Right atrium auricular region (tissue), 2 donors: ENCODE results near the gene CPT1B. TPM values are rescaled to one million over a fixed set of nuclear protein-coding genes. Genes with fewer than 3 reads are reported as not detected.

Experiments
- DNase-seq: peaks from one replicate; pipeline ENCODE4 v3.0.0-alpha.2; 2019; ENCODE audit warnings: low spot score
- H3K27ac ChIP-seq, 2 donors: fragments of 200-600 bp; sonication (generic); 1 replicate in 1 of 2; 2 replicates in 1 of 2; pipeline ENCODE4 v1.5.1; 2016 to 2019
- H3K27me3 ChIP-seq, 2 donors: fragments of 200-600 bp; sonication (generic); one replicate each; pipeline versions ENCODE4 v1.5.1 to v1.6.0; 2017 to 2019
- H3K36me3 ChIP-seq: fragments of 200-600 bp; sonication (generic); one replicate; pipeline ENCODE4 v1.5.1; 2016
- H3K4me1 ChIP-seq, 2 donors: fragments of 200-600 bp; sonication (generic); one replicate each; pipeline versions ENCODE4 v1.5.1 to v1.6.0; 2017 to 2019
- H3K4me3 ChIP-seq, 2 donors: fragments of 200-600 bp; sonication (generic); 1 replicate in 1 of 2; 2 replicates in 1 of 2; pipeline ENCODE4 v1.5.1; 2017 to 2019; ENCODE audit warnings: mild to moderate bottlenecking in 1 of 2, moderate library complexity in 1 of 2
- H3K9me3 ChIP-seq, 2 donors: fragments of 200-600 bp; sonication (generic); one replicate each; pipeline ENCODE4 v1.5.1; 2019
- total RNA-seq, 2 donors: library from RNA; depleted of rRNA; stranded (reverse); fragments of >200 nt; gene quantifications; one replicate each; pipeline ENCODE4 v1.1.0, GENCODE V29; 2016
- TF ChIP-seq, protein P1 (sequence below), 2 donors: fragments of 200-600 bp; sonication (generic); IDR thresholded peaks; one replicate each; pipeline ENCODE4 v1.5.1; 2019; ENCODE audit warnings: antibody characterized with exemption in 2 of 2

The CPT1B gene
- total RNA-seq, 2 donors from 2014 or later = 184 to 281 TPM

DNA sequence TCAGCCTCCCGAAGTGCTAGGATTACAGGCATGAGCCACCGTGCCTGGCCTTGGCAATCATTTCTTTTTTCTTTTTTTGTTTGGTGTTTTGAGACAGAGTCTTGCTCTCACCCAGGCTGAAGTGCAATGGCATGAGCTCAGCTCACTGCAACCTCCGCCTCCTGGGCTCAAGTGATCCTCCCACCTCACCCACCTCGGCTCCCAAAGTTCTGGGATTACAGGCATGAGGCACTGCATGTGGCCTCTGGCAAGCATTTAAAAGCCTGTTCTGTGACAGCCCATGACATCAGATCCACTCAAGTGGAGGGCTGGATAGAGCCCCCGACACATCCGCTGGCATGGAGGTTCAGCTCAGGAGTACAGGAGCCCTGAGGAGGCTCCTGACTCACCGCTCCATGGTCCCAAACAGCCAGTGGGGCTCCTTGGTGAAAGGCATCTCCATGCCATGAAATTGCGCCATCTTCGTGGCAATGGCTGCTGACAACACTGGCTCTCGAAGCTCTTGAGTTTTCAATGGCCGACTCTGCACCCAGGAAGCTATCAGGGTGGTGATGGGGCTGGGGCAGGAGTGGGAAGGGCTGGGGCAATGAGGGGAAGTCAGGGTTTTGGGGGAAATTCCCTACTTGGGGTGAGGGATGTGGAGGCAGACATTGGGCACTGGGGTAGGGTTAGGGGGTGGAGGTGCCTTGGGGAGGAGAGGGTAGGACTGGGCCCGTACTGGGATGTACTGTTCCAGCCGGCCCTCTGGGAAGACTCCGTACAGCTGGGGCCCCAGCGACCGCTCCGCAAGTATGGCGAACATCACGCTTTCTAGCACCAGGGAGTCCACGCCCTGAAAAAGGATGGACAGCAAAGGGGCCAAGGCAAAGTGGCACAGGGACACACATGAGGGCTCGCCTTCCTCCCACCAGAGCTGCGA lies 3.1 kb upstream of the CPT1B start:
- Histone ChIP-seq H3K4me1 (peaks cover 0 to 48% of the 10 kb centered on the region in 2 donors), H3K27ac (peak overlapping the region; percentile 96 to 98), H3K27me3 (no peaks in the 10 kb centered on the region), H3K36me3 (peaks cover 3% of the 10 kb centered on the region), H3K4me3 (peak overlapping the region; percentile 69 to 85), H3K9me3 (no peaks in the 10 kb centered on the region)
- TF ChIP-seq, protein P1, sequence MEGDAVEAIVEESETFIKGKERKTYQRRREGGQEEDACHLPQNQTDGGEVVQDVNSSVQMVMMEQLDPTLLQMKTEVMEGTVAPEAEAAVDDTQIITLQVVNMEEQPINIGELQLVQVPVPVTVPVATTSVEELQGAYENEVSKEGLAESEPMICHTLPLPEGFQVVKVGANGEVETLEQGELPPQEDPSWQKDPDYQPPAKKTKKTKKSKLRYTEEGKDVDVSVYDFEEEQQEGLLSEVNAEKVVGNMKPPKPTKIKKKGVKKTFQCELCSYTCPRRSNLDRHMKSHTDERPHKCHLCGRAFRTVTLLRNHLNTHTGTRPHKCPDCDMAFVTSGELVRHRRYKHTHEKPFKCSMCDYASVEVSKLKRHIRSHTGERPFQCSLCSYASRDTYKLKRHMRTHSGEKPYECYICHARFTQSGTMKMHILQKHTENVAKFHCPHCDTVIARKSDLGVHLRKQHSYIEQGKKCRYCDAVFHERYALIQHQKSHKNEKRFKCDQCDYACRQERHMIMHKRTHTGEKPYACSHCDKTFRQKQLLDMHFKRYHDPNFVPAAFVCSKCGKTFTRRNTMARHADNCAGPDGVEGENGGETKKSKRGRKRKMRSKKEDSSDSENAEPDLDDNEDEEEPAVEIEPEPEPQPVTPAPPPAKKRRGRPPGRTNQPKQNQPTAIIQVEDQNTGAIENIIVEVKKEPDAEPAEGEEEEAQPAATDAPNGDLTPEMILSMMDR (IDR thresholded peaks at IDR 0.05) = no peak
- no peak for DNase-seq

GRCh38 chr22:50579752-50580151 lies 1.5 kb upstream of the CPT1B start:
- Histone ChIP-seq H3K27ac (peak overlapping the region; percentile 85 to 96), H3K4me1 (peaks cover 0 to 54% of the 10 kb centered on the region in 2 donors), H3K36me3 (peaks cover 15% of the 10 kb centered on the region), H3K4me3 (no peak overlapping the region), H3K9me3 (no peaks in the 10 kb centered on the region), H3K27me3 (no peaks in the 10 kb centered on the region)
- DNase-seq = no peak
- TF ChIP-seq, protein P1 (IDR thresholded peaks at IDR 0.05) = no peak

DNA sequence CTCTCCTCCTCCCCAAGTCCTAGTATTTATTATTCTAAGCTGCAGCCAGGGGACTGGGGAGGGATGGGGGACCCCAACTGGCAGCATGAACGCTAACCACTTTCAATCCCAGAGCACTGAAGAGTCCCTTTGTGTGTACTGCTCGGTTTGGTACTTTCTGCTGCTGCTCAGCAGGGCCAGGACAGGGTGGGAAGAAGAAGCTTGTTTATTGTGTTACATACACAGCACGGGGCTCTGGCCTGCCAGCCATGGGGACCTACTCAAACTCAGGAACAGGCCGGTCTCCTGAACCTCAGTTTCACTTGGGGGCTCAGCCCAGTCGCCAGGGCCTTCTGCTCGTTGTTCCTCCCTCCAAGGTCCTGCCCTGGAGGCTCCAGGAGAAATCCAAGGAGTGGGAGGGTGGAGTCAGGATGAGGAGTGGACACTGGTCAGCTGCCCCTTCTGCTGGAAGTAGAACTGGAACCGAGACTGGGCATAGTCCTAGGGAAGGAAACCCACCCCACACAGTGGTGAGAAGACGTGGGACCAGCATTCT lies 616 bp upstream of the CPT1B start:
- TF ChIP-seq, protein P1 (IDR thresholded peaks at IDR 0.05) = no peak
- Histone ChIP-seq H3K4me1 (peaks cover 0 to 53% of the 10 kb centered on the region in 2 donors), H3K4me3 (peak overlapping the region; percentile 58 to 69)

DNA sequence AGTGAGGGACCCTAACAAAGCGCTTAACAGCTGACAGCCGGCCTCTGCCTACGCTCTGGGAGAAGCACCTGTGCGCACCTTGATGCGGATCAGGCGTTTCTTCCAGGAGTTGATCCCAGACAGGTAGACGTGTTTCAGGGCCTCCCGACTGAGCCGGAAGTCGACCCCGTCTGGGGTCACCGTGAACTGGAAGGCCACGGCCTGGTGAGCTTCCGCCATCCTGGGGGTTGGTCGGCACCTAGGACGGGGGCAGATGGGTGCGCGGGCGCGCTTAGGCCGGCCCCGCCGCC lies 585 bp downstream of the CPT1B start:
- H3K9me3 ChIP-seq = no peaks in the 10 kb centered on the region
- no peak for DNase-seq
- H3K4me1 ChIP-seq = peaks cover 0 to 46% of the 10 kb centered on the region in 2 donors
- peak overlapping the region; percentile 58 to 69 for H3K4me3 ChIP-seq
- H3K27me3 ChIP-seq = no peaks in the 10 kb centered on the region
- peaks cover 33% of the 10 kb centered on the region for H3K36me3 ChIP-seq
- TF ChIP-seq, protein P1 (IDR thresholded peaks at IDR 0.05) = no peak
- H3K27ac ChIP-seq = peak overlapping the region; percentile 85 to 96

More for the DNA sequence above, 616 bp upstream of the CPT1B start:
- Histone ChIP-seq H3K27me3 (no peaks in the 10 kb centered on the region), H3K9me3 (no peaks in the 10 kb centered on the region), H3K36me3 (peaks cover 21% of the 10 kb centered on the region), H3K27ac (peak overlapping the region; percentile 85 to 96)
- DNase-seq = no peak

GRCh38 chr22:50576806-50577696 lies 1.2 kb downstream of the CPT1B start:
- Histone ChIP-seq H3K4me3 (peak overlapping the region; percentile 58 to 69), H3K27me3 (no peaks in the 10 kb centered on the region), H3K9me3 (no peaks in the 10 kb centered on the region), H3K4me1 (peaks cover 0 to 45% of the 10 kb centered on the region in 2 donors), H3K36me3 (peaks cover 39% of the 10 kb centered on the region), H3K27ac (peak overlapping the region; percentile 85 to 96)
- no peak for DNase-seq
- TF ChIP-seq, protein P1 (IDR thresholded peaks at IDR 0.05) = no peak
